ENCODE measurements around the gene RDM1.

Gene RDM1

DNA sequence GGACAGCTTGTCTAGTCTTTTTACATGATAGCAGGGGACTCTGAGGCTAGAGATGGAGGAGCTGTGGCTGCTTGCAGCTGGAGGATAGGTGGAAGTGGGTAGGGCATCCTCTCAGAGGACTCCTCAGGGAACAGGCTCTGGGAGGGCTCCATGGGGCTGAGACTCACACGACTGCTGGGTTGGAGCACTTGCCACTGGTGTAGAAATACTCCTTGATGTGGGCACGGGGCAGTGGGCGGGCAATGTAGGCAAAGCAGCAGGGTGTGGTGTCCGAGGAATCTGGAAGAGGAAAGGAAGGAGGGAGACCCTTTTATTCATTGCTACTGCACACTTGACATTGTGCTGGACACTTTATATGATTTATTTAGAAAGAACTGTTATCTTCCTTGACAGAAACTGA lies 52.2 kb downstream of the RDM1 start:
- H3K4me3 ChIP-seq (ENCODE audit: low read depth, low read length): no peak overlapping the region
- TF ChIP-seq, protein P1, sequence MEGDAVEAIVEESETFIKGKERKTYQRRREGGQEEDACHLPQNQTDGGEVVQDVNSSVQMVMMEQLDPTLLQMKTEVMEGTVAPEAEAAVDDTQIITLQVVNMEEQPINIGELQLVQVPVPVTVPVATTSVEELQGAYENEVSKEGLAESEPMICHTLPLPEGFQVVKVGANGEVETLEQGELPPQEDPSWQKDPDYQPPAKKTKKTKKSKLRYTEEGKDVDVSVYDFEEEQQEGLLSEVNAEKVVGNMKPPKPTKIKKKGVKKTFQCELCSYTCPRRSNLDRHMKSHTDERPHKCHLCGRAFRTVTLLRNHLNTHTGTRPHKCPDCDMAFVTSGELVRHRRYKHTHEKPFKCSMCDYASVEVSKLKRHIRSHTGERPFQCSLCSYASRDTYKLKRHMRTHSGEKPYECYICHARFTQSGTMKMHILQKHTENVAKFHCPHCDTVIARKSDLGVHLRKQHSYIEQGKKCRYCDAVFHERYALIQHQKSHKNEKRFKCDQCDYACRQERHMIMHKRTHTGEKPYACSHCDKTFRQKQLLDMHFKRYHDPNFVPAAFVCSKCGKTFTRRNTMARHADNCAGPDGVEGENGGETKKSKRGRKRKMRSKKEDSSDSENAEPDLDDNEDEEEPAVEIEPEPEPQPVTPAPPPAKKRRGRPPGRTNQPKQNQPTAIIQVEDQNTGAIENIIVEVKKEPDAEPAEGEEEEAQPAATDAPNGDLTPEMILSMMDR (IDR thresholded peaks at IDR 0.05; ENCODE audit: borderline replicate concordance, insufficient read depth, low read depth, low read length): no peak

DNA sequence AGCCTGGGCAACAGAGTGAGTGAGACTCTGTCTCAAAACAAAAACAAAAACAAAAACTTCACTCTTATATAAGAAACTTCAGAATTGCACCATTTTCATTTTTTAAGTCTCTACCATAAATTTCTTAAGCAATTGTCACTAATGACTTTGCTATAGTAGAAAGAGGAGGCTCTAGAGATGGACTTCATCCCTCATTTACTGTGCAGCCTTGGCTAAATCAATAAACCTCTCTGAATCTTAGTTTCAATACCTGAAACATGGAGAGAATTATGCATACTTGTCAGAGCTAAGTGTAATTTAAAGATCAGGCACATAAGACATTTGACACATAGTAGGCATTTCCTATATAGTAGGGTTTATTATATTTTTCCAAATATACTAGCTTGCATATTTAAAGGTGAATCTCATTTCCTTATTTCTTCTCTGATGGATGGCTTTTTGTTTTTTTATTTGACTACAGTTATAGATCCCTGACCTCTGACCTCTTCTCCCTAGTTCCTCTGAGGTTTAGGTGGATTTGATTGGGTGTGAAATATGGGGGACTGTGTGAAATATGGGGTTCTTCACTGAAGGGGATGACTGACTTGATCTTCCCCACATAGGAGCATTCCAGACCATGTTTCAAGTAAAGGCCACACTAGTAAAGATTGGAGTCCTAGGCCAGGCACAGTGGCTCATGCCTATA lies 53.1 kb downstream of the RDM1 start:
- TF ChIP-seq, protein P1 (IDR thresholded peaks at IDR 0.05; ENCODE audit: borderline replicate concordance, insufficient read depth, low read depth, low read length): no peak

DNA sequence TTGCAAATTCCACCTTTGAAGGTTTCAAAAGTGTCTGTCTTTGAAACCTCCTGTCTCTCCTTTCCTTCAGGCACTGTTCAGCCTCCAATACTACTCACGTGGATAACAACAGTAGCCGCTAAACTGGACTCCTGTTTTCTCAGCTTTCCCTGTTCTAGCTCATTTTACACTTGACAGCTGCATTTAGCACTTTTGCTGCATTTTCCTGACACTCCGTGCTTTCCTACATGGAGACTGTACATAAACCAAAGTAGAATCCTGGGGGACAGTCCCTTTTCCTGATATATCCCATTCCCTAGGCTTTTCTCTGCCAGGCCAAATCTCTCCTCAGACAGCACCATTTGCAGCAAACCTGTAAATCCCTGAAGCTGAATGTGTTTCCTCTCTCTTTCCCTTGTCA lies 54.0 kb downstream of the RDM1 start:
- no peak overlapping the region for H3K4me3 ChIP-seq (ENCODE audit: low read depth, low read length)
- TF ChIP-seq, protein P1 (IDR thresholded peaks at IDR 0.05; ENCODE audit: borderline replicate concordance, insufficient read depth, low read depth, low read length): no peak

More for the DNA sequence above, 53.1 kb downstream of the RDM1 start:
- H3K4me3 ChIP-seq (ENCODE audit: low read depth, low read length): no peak overlapping the region

DNA sequence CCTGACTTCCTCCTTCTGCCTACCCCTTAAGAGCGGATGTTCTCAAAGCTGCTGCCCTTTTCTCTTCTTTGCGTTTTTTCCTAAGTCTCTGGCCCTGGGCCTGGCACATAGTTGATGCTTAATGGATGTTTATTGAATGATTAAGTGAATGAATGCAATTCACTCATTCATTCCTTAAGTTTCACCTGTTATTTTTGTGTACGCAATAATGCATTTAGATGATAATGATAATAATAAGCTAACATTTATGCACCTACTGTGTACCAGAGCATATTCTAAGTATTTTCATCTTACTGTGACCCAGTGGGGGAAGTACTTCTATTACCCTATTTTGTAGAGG lies 54.8 kb downstream of the RDM1 start:
- TF ChIP-seq, protein P1 (IDR thresholded peaks at IDR 0.05; ENCODE audit: borderline replicate concordance, insufficient read depth, low read depth, low read length): no peak
- no peak overlapping the region for H3K4me3 ChIP-seq (ENCODE audit: low read depth, low read length)

DNA sequence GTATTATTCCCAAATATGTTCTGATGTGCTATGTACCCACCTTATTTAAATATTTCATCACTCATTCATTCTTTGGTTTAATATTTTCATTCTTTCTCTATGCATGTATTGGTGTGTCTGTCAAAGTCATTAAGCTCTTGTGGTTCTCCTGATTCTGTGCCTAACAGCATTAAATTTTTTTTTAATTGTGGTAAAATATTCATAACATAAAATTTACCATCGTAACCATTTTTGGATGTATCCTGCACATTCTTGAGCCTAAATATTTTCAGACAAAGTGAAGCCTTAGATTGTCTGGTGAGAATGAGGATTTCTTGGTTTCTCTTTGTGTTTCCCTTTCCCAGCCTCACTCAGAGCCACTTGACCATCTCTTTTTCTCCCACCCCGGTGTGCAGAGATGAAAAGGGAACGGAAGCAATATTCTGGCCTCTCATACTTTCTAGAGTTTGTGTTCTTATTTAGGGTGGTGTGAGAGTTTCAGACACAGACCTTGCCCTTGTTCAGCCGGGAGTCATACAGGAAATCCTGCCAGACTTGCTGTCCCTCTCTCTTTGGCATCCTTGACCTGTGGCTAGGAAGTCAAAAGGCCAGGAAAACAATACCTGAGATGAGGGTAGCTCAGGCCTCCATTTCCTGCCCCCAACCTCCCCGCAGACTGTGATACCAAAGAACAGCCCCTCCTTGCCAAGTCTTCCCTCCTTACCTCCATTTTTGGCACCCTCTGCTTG lies 55.3 kb downstream of the RDM1 start:
- TF ChIP-seq, protein P1 (IDR thresholded peaks at IDR 0.05; ENCODE audit: borderline replicate concordance, insufficient read depth, low read depth, low read length): no peak

DNA sequence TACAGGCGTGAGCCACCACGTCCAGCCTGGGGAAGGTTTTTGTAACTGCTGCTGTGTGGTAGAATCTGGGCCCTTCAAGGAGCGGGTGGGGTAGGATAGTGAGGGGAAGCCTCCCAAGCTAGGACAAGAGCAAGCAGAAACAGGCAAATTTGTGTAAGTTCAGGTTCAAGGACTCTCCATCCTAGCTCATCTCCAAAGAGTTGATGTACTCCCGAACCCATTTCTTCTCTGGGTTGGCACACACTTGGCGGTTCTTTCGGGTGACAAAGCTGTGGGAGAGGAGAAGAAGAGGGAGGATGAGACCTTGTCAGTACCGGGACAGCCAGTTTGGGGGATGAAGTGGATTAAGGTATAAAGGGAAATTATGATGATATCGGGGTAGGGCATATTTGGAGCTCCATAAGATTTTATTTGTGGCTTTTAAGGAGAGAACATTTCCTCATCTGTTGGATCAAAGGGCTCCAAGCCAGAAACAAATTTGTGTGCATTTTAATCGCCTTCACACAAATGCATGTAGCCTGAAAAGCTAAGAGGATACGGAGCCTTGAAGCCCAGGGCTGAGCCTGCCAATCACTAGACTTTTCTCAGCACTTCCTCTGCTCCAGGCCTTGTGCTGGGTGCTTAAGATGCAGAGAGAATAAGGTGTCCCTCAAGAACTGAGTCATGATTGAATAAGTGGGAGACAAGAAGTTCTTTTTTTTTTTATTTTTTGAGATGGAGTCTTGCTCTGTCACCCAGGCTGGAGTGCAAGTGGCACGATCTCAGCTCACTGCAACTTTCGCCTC lies 58.2 kb downstream of the RDM1 start:
- TF ChIP-seq, protein P1 (IDR thresholded peaks at IDR 0.05; ENCODE audit: borderline replicate concordance, insufficient read depth, low read depth, low read length): no peak
- H3K4me3 ChIP-seq (ENCODE audit: low read depth, low read length): no peak overlapping the region

More for the DNA sequence above, 55.3 kb downstream of the RDM1 start:
- H3K4me3 ChIP-seq (ENCODE audit: low read depth, low read length): no peak overlapping the region

All from GM12875 (cell line).